RPMI7951 (cell line): ENCODE results near the gene LRCH1. TPM values are rescaled to one million over a fixed set of nuclear protein-coding genes. Genes with fewer than 3 reads are reported as not detected.
A peak's percentile ranks its signal among the peaks of the same experiment; 100 is the strongest.

Experiments
- DNase-seq: peaks from one replicate; pipeline ENCODE4 v3.0.0-alpha.2; 2012; ENCODE audit warnings: low read depth
- total RNA-seq: library from RNA; depleted of rRNA; stranded (reverse); fragments of >200 nt; shearing (Covaris generic); gene quantifications from 2 replicates; pipeline ENCODE4 v1.2.3, GENCODE V29; 2014

The LRCH1 gene
- total RNA-seq, 1 experiment from 2014 or later: 5.8 TPM

DNA sequence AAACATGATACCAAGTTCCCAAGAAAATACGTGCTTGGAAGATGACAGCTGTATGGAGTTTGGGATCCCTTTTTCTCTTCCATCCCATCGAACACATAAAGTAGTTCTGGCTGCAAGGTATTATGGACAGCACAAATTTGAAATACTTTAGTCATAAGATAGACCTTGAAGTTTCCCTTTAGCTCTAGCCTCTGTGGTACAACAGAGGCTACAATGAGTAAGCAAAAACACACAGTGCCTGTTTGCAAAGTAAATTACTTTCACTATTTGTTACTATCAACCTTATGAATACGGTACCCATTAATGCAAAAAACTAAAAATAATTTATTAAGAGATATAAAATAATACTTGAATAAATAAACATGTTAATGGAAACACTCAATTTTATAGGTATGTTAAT lies 21.0 kb upstream of the LRCH1 start:
- no peak for DNase-seq

DNA sequence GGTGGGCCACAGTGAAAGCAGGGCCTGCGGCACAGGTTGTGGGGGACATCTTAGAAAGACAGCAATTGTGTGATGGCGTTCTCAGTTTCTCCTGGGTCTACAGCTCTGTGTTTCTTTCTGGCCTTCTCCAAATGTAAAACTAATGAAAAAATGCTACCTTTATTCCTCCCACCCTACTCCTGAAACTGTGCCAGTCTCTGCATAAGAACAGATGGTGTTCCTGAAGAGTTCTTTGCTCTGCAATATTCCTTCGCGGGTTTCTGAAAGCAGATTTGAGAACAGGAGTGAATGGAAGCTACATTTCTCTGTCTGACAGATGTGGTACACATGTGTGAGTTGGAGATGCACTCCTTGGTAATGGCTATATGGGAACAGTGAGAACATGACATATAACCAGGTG lies 18.0 kb upstream of the LRCH1 start:
- DNase-seq: no peak

DNA sequence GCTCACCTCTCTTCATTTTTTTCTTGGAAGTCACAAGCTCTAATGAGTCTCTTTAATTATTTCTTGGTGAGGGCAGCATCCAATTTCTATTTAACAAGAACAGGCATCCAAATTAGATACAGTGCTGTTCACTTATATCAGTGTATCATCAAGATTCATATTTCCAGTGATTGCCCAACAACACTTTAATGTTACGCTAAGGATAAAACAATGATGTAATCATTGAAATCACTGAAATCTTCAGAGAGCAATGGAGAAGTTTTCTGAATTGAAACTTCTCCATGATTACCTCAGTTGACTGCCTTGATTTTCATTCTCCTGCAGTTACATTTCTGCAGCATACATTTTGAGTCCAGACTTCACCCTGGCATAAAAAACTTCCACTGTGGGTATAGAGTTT lies 17.1 kb upstream of the LRCH1 start:
- no peak for DNase-seq

DNA sequence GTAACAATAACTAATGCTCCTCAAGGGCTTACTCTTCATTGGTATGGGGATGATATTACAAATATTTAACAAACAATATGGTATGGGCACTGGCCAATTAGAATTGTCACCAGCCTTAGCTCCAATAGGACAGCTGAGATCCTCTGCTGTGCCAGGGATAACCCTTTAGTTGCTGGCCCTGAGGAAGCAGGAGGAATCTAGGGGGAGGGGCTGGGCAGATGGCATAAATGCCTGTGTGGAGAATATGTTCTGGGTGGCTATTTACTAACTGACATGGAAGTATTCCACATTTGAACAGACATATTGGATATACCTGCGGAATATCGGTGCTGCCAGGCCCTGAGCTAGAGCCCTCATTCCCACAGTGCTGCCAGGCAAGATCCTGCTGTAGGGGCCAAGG lies 16.6 kb upstream of the LRCH1 start:
- DNase-seq: no peak

DNA sequence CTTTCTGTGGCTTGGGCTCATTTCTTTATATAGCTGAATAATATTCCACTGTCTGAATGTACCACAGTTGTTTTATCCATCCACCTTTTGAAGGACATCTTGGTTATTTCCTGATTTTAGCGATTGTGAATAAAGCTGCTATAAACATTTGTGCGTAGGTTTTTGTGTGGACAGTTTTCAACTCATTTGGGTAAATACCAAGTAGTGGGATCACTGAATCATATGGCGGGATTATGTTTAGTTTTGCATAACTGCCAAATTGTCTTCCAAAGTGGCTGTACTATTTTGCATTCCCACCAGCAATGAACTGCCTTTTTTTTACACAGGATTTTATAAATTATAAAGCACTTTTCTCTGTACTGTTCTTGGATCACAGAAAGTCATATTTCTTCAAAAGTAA lies 13.7 kb upstream of the LRCH1 start:
- DNase-seq: no peak

DNA sequence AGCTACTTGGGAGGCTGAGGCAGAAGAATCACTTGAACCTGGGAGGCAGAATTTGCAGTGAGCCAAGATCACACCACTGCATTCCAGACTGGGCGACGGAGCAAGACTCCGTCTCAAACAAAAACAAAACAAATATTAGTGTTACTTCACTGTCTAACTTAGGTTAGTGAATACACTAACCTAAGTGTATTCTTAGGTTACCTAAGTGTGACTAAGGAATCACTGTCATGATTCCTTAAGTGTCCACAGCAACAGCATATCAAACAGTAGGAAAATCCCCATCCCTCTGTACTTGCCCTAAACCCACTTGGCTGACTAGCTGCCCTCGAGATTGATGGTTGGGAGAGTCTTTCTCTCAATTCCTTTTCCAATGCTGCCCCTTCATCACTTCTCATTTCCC lies 11.8 kb upstream of the LRCH1 start:
- no peak for DNase-seq

DNA sequence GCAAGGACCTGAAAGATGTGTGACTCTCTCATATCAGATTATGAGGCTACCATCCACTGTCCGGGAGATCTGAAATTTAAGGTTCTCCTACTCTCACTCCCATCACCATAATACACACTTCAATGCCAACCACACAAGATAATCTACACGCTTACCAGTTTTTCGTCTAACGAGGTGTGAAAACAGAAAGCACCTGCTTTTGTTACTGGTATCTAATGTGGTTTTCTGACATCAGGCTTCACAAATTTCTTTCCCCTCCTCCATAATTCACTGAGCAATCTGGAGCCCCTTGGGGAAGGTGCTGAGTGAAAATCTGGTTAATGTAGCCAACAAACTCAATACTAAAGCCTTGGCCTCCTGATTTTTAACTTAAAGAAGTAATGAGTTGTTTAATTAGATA lies 10.1 kb upstream of the LRCH1 start:
- no peak for DNase-seq

DNA sequence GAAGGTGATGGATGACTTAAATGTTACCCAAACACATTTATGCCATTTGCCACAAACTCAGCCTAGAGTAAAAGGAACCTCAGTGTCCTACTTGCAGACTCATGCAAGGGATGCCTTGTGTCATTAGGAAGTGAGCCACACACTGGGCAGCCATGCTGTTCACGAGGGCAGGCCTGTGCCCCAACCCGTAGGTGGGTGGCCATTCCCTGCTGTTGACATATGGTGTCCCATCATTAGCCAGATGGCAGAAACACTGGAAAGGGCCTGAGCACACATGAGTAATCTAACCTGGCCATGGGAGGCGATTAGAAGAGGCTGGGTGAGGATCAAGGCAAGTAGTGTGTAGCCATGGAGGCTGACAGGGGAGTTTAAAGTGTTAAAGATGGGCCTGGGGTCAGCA lies 9.7 kb upstream of the LRCH1 start:
- no peak for DNase-seq

DNA sequence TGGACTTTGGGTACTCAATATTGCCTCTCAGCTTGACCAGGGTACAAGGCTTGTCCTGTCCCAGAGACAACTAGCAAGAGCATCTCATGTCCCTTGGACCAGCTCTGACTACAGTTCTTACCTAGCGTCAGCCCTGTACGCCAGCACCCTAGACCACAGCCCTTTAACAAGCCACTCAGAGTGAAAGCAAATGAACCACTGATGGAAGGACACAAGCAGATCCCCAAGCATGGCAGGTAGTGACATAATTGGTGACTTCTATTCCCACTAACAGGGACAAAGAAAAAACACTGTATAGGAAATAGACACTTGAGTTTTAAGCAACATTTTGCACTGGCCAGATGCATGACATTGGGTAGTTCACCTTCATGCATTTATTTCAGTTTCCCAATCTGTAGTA lies 8.8 kb upstream of the LRCH1 start:
- DNase-seq: no peak

DNA sequence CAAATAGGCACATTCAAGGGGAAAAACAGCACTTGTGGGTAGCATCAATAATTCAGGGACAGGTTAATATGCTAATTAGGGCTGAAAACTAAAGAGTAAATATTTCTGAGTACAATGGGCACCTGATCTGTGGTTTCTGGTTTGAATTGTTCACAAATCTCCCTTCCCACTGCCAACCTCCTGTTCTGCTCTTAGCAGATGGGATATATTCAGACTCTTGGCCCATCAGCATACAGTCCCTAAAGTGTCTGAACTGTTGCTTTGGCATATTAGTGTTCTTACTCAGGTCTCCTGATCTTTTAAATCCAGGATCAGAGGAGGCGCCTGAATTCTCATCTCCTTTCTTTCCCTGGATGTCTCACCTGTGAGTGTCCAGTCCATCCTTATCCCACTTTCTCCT lies 8.2 kb upstream of the LRCH1 start:
- DNase-seq: no peak

DNA sequence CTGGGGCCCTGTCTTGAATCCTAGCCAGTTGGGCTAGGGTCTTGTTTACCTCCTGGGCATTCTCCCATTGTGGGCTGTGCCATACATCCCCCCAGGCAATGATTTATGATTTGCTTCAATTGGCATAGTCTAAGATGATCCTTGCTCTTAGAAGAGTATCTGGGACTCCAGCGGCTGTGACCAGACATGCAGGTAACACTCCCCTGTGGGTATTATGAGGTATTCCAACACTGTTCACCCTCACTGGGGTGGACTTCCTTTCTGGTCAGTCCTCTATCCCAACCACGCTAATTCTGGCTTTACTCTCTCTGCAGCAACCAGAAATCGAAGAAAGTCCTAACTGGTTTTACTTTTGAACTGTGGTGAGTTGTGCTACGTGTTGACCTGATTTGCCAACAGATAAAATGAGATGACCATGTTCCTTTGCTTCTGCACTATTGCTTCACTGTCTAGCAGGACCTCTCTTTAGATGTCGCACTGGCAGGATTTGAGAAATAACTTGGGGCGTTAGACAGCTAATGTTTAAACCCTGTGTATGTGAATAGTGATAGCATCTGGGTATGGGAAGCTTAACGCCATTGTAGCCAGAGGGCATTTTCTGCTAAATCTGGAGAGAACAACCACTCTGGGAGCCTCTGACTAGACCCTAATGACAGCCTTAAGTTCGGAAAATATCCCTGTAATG lies 6.7 kb upstream of the LRCH1 start:
- peak; percentile 32 for DNase-seq

DNA sequence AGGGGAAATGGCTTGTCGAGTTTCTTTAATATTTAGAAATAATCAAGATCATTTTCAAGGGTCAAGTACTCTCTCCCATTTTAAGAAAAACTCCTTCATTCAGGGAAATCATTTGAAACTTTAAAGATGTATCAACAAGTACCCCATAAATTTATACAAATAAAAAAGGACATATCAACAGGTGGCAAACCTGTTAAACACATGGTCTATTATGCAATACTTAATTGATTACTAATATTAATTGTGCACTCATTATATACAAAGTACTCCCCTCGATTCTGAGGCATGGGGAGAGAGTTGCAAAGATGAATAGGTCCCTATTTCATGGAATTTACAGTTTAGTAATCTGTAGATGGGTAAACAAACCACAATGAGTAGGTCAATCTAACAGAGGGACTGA lies 2.1 kb upstream of the LRCH1 start:
- DNase-seq: no peak

DNA sequence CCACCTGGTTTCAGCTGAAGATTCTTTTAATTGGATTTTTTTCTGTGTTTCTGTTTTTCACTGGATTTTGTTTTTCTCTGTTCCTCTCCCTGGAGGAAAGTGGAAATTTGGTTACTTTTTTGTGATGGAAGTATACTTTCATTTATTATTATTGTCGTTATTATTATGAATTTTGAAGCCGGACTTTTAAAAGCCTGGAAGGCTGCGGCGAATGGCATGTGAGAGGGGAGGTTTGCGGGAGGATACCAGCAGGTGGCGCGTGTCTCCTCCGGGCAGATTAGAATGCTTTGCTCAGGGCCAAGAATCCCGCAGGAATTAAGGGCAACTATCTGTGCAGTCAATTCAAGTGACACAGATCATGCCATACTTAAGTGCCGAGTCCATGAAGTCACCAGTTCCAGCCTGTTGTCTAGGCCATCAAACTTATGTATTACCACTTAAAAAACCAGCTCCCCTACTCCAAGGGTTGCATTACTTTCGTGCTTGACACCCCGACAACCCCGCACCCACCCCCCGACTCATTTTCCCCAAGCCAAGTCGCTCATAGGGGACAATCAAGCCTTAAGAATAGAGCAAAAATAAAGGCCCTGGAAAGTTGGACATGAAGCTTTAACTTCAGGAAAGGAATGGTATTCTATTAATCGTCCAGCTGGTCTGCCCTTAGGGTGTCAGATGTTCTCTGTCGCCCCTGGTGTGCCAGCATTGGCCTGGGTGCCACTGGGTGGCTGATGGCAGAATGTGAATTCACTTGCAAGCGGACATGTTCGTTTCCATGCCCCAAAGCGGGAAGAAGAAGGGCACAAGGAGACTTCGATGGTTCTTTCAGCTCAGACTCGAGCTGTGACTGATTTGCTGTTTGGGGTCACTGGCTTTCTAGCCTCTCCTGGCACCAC lies 1.3 kb upstream of the LRCH1 start:
- DNase-seq: peak; percentile 70

DNA sequence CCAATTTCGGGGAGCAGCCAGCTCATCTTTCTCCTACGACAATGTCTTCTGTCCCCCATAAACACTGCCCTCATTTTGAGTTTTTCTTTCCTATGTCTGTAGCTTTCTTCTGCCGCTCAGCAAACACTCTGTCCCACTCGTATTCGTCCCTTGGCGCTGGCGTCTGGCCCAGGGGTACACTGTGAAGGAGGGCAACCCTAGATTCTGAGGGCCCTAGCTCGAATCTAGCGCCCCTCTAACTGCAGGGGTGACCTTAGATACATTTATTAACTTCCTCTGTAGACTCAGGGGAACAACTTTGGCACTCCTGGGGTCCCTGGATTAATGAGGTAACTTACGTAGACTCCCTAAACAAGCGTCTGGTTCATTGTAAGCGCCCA lies 677 bp upstream of the LRCH1 start:
- DNase-seq: no peak

DNA sequence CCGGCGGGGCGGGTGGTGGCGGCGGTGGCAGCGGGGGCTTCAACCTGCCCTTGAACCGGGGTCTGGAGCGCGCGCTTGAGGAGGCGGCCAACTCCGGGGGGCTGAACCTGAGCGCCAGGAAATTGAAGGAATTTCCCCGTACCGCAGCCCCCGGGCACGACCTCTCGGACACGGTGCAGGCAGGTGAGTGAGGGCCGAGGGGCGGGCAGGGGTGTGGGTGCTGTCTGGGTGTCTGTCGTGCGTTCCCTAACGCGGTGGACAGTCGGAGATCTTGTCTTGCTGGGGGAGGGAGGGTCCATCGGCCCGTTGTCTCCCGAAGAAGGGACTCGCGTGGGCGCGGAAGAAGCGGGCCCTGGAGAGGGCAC lies 533 bp downstream of the LRCH1 start:
- DNase-seq: no peak

DNA sequence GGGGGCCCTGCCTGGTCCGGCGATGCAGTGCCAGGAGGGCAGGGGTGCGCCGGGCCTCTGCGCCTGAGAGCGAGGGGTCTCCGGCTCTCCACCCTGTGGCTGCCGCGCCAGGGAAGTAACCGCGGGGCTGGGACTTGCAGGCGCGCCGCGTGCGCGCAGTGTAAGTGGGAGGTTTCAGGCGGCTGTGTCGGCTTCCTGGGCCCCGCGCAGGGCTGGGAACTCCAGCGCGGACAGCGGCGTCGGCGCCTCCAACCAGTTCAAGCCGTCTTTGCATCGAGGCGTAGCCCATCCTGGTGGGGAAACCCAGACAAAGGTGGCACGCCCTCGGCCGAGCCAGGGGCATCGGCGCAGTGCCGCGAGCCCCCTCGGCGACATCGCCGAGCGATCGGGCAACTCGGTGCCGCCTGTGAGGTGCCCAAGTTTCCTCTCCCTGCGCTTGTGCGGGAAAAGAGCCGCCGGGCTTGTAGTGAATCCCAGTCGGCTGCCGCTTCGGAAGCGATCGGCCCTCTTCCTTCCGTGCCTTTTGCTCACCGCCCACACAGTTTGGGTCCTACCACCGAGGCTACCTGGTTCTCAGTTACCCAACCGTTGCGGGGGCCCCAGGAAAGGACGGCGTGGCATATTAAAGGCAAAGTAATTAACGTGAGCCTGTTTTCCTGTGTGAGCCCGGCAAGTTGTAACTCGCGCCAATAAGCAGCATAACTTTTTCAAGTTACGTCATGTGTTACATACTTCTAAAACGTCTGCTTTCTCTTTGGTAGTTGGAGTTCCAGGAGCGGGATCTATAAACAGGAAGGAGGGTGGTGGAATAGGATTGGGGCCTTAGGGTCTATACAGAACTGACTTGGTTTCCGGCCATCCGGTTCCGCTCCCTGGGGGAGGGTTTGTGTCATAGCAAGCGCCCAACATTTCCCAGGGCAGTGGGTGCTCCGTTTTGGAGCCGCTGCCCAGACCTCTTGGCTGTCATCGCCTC lies 1.2 kb downstream of the LRCH1 start:
- DNase-seq: peak; percentile 87

DNA sequence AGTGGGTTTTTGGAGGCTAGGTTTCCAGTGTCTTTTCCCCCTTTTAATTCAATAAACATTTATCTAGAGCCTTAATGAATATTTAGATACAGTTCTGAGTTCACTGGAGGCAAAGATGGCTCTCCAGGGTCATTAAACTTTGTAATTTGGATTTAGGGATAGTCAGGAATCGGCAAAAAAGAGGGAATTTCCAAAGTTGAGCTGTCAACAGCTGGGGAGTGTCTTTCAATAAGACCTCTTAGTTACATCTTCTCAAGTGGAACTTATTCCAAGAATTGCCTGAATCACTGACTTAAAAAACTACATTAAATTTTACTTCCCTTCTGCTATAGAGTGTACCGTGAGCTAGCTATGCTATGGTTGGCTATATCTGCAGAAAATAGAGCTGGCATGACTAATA lies 2.0 kb downstream of the LRCH1 start:
- DNase-seq: no peak

DNA sequence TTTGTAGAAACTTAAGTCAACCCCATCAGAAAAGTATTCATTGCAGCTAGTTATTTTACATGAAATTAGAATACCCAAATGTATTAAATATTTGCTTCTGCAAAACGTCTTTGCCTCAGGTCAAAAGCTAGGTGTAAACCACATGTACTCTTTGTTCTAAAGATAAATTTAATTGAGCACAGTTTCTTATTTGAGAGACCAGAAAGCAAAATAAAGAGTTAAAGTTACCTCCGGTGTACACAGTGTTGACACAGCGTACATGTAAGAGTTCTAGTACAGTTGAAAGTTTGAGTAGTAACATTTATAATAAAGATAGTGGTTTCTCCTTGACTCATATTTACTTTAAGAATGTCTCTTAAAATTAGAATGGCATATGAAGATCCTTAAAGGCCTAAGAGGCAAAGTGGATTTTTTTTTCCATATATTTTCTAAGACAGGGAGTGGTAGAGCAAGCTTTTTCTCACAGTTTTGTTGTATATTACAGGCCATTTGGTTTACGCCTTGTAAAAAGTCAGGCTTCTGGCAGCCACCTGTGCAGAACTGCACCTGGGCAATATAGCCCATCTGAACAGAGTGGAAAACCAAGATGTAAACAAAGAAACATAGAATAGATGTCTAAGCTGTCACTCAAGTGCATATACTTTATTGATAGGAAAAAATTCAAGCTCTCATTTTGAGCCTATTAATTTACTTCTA lies 2.9 kb downstream of the LRCH1 start:
- no peak for DNase-seq

DNA sequence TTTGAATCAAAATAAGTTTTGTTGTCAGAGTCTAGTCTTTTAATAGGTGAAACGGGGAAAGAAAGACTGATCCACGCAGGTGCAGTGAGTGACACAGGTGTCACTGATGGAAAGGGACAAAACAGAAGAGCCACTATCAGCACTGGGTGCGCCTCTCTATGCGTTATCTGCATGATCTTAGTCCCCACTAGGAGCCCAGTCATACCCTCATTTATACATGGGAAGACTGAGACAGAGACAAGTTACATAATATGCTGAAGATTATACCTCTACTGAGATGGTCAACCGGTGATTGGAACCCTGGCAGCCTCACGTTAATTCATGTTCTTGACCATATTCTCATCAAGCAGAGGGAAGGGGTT lies 3.4 kb downstream of the LRCH1 start:
- DNase-seq: no peak

DNA sequence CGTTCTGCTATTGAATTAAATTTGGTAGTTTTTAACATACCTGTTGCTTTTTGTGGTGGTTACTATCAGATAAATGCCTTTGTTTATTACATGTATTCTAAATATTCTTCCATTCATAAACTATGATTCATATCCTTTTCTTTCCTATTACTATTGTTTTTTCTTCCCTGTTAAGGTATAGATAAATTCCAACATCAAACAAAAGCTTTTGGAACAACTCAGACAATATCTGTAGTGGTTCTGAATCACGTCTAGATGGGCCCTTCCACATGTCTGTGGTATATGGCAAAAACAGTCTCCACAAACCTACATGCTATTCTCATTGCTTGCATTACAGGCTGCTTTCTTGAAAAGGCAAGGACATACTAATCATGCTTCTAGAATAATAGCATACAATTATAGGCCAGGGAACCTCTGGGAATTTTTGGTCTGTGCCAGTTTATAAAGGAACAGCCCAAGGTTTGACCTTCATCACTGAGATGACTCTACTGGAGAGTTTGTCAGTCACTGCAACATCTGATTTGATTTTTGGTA lies 6.4 kb downstream of the LRCH1 start:
- no peak for DNase-seq

DNA sequence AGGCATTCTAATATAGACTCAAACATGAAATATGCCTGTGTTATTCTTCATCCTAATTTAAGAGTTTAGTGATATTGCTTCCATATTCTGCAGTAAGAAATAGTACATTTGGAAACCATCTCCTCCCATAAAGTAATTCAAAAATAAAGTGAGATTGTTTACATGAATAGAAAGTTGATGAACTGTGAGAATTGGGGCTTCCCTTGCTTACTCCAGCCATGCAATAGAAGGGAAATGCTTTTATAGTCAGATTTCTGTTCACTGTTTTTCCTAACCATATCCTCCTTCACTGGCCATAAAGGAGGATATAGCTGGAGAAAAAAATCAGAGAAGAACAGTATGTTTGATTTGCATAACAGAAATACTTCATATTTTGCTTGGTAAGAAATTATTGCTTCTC lies 7.8 kb downstream of the LRCH1 start:
- DNase-seq: no peak

DNA sequence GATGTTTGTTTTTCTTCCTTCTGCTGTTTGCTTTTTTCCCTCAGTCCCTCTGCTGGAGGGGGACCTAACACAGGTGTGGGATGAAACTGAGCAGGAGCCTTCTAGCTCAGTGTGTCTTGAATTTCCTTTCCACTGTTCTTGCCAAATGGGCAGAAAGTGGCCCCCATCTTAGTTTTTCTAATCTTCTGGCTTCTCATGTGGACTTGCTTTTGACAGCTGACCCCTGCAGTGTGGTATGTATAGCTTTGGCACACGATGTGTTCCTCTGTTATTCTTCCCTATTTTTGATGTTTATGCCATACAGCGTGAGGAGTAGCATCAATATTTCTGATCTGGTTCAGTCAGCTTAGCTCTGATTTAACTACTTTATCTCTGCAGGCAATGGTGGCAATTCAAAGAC lies 8.3 kb downstream of the LRCH1 start:
- no peak for DNase-seq
